HG02885 (cell line): ENCODE data around the gene PCP4.

Experiments
- ATAC-seq: cut with Tn5 transposase; IDR thresholded peaks from one replicate; pipeline ENCODE4 v1.9.1; 2021; ENCODE audit warnings: mild to moderate bottlenecking; ENCODE audit not compliant: unreplicated experiment, poor library complexity

The PCP4 gene

DNA sequence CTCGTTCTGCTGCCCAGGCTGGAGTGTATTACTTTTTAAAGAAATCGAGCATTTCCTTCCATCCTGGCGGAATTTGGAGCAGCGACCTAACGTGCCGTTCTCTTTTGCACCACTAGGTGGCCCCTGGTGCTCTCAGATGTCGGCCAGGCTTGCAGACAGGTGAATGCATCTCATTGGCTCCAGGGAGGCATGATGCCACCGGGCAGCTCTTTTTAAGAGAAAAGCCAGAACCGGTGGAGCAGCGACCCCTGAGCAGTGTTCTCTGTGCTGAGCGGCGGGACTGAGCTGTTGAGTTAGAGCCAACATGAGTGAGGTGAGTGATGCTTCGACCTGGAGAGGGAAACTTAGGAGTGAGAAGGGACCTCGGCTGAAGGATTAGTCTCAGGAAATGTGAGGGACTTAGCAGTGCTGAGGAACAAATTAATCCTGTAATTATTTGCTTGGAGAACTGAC, at the start of gene PCP4:
Gene PCP4, plus strand, starts transcription at position 241 of the 453 bp plus-strand sequence. Its CDS starts 64 bp downstream, at position 305.
- no peak for ATAC-seq

DNA sequence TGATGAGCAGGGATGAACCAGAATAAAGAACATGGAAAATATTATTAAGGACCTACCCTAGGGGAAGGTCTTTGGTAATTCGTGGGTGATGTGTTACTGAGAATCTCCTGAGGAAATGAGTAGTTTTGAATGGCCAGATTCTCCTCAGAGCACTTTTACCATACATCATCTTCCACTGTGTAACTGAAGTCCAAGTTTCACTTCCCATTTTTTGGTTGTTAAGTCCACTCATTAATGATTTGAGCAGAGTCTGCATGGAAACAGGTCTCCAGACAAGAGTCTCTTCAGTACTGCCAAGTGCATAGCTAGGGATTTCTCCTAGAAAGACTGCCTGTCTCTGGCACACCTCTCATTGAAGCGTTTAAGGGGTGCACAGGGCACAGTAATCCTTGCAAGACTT, 48.7 kb upstream of the PCP4 start:
- ATAC-seq = no peak

DNA sequence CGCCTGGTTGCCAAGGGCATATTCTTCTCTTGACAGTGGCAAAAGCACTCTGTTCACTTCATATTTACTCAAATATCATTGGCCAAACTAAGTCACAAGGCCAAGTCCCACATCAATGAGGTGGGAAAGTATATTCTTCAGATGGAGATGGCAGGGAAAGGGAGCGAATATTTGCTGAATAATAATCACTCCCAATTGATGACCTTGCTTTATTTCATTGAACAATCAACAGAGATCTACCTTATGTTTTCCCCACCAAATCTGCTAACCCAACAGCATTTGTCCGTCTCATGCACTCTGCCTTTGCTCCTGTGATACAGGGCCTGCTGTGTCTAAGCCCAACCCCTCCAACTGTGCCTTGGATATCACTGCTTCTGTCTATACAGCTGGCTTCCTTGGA, 45.2 kb upstream of the PCP4 start:
- ATAC-seq = no peak

DNA sequence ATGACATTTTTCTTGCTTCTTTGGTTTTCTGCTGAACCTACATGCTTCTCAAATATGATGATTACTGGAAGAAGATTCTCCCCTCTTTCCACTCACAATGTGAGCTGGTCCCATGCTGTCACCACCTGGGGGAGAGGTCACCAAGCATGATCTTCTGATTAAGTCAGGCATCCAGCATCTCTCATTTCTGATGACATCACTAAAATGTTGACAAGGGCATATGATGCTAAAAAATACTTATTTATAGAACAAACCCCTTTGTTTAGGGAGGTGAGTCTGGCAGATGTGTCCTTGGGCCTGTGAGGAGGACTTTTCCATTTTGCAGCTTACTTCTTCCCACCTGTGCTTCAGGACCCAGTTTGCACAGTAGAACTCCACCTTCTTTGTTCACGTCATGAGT, 42.0 kb upstream of the PCP4 start:
- no peak for ATAC-seq

DNA sequence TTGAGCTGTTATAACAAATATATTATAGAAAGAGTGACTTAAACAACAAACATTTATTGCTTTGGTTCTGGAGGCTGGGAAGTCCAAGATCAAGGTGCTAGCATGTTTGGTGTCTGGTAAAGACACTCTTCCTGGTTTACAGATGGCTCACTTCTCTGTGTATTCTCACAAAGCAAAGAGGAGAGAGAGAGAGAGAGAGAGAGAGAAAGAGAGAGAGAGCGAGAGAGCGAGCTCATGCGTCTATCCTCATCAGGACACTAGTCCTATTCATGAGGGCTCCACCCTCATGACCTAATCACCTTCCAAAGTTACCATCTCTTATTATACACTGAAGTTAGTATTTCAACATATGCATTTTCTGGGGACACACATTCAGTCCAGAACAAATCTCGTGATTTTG, 32.7 kb upstream of the PCP4 start:
- no peak for ATAC-seq

DNA sequence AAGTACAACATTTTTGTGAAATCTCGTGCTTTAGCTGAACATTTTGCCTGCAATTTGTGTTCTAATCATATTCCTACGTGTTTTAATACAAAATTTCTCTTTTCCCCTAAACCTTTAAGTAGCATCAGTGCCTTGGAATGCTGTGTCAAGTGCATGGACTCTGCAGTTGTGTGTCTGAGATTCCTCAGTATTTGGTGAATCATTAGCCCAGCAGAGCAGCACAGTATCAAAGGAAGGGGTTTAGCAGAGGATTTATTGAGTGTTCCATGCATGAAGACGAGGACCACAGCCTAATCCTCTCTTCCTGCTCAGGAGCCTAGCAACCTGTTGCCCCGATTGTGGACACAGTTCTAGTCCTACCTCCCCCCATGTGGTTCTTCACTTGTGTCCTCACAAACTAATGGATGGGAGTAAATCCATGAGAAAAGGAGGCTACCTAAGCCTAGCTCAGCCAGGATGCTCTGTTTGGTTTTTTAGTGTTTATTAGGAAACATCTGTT, 29.3 kb upstream of the PCP4 start:
- no peak for ATAC-seq

DNA sequence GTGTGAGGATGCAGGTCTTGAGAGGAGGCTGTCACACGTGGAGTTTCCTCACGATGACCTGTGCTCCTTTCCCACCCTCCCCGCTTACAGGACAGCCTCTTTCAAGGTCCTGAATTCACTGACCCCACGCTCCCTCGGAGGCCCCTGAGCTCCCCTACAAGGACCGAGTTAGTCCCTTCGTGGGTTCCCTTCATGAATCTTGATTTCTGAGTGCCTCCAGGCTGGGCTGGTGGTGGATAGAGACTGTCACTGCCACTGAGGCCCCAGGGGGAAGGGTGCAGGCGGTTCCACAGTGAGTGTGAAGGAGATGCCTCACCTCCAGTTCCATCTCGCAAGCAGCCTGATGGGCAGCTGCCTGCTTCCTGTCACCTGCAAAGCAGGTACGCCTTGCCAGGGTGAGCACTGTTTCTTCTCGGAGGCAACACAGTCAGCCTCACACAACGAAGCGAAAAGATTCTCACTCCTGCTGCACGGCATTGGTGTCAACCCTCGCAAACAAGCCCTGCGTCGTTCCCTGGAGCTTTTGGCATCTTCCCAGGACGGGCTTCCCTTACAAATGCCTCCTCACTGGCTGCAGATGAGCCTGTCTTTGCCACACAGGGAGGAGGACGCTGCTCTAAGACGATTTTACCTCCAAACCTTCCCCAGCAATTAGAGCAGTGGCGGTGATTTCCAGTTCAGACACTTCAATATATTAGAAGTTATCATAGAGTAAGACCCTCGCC, 26.7 kb upstream of the PCP4 start:
- ATAC-seq = no peak

DNA sequence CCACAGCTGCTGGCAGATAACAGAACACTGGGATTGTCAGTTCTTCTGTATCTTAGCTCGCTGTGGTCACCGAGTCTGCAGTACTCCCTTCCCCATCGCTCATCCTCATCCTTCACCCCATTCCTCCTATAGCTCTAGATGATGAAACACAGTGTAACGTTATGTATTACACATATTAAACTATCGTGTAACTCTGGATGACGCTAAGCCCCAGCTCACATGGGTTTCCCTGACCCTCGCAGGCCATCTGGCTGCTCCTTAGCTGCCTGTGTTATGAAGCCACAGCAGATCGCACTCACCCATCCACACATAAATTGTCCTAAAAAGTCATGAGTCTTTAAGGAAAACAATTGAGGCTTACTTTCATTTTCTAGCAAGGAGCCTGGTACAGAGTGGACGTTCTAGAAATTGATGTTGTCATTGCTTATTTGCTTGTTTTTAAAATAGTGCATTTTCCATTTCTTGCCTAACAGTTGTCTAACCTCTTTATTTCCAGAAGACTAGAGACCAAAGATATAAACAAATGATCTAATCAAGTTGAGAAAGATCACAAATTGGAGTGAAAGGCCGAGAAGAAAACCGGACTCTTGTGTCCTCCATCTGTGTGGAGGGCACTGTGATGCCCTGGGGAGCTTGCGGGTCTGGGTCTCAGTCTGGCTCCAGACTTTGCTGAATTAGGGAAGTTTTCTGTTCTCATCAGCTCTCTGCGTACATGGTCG, 24.3 kb upstream of the PCP4 start:
- ATAC-seq = no peak

DNA sequence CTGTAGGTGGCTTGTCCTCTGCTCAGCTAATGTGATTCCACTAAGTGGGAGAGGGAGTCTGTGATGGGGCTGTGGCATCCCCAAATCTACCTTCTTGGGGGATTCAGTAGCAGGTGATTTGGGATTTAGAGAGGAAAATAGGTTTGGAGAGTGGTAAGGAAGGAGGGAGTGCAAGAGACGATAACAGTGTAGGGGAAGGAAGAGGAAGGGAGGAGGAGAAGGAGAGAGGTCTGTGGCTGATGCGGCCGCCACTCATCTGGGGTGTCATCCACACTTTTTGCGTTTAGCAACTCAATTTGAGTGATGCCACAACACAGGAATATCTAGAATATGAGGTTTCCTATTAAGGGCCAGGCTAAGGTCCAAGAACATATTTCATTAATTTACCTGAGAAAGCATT, 23.8 kb upstream of the PCP4 start:
- ATAC-seq = no peak

DNA sequence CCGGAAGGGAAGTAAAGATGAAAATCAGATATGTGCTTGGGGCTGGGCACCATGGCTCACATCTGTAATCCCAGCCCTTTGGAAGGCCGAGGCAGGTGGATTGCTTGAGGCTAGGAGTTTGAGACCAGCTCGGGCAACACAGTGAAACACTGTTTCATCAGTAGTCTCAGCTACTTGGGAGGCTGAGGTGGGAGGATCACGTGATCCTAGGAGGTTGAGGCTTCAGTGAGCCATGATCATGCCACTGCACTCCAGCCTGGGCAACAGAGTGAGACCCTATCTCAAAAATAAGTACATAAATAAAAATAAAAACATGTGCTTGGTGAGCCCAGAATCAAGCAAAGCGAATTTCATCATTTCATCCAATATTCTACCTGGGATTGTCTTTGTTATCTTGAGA, 23.3 kb upstream of the PCP4 start:
- ATAC-seq = no peak

DNA sequence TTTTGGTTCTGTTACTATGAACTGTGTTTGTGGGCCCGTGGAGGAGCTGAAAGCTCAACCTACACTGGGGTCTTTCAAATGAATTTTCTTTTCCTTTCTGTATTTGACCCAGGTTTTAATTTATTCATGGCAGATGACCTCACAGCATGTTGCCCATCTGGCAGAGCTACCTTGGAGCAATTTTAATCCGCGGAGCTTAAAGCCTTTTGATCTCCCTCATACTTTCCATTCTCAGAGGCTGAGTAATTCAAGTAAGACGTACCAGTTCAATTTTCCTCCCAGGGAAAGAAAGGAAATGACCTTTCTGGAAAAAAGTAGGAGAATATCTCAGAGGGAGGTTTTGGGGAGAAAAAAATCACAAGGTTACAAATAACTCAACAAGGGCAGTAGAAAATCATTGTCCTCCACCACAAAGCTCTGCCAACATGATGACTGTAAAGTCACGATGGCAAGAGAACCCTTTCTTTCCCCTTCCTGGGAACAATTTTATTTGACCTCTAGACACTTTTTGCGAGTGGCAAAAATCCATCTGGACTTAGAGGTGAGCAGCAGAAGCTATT, 21.6 kb upstream of the PCP4 start:
- ATAC-seq = no peak

DNA sequence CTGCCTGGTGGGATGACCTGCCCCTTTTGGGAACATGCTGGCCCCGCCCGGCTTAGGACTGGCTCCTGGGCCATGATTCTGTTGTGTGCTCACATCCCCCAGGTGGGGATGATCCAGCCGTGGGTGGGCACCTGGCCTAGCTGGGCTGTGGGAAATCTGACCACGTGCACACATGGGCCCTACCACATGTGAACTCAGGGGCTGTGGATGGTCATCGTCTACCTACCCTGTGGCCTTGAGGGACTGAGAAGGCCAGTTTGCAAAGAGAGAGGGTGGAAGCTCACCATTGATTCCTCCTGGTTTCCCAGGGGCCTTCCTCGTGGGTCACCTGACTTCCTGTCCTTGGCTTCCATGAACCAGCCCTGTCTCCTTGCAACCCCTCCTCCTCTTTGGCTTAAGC, 19.4 kb upstream of the PCP4 start:
- ATAC-seq = no peak

DNA sequence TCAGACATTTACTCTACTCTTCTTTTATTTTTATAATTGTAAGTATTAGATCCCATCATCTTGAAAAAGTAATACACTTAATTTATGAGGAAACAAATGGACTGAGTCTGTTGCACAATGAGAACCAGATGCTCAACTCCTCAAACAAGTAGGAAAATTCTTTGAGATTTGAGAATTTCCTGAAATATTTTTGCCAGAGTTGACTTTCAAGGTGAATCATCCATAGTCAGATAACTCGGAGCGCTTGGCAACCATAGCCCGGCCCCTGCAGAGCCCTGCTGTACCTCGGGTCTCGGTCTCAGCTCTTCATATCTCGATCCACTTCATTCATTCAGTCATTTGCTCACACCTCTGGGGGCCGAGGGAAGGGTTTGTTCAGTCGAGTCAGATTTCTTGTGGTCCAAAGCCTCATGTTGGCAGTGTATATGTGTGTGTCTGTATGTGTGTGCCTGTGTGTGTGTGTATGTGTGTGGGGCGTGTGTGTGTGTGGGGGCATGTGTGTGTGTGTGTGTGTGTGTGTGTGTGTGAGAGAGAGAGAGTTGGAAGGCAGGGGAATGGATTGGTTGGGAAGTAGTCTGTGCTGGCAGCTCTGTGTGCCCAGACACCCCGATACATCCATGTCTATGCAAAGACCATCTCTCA, 18.1 kb upstream of the PCP4 start:
- no peak for ATAC-seq

DNA sequence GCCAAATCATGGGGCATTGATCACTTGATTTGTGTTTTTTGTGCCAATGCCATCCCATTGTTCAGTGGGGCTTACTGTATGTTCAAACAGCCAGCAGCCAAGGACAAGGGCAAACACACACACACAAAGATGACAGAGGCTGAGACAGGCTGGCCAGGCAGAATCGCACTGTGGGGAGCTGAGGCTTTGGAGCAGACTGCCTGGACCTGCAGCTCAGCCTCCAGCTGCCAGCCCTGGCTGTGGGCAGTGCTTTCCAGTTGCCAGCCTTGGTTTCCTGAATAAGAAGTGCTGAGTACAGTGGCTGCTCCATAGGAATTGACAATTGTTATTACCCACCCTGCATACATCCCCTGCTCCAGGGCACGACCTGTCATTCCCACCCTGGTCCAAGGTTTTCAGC, 16.9 kb upstream of the PCP4 start:
- no peak for ATAC-seq

DNA sequence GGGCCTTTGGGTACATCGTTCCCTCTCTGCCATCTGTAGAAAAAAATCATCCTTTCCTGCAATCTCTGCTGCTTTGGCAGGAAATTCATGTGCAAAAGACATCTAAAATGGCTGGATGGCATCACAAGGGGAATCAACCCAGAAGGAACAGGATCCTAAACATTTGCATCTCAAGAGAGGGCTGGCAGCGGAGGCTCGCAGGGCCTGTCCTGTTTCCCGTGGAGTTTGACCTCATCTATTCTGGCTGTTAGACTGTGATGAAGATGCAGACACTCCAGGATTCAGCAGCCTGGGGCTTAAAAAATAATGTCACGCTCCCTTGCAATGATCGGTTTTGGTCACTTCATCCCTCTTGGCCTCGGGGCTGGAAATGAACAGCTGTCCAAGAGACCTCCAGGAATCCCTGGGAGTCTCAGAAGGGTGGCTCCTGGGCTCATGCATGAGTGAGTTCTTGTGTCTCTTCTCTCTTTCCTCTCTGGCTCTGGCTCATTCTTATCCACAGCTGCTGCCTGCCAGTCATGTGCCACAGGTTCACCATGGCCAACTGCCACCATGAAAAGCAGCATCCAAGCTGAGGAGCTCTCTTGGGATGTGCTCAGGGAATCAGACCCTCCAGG, 16.1 kb upstream of the PCP4 start:
- ATAC-seq = no peak

DNA sequence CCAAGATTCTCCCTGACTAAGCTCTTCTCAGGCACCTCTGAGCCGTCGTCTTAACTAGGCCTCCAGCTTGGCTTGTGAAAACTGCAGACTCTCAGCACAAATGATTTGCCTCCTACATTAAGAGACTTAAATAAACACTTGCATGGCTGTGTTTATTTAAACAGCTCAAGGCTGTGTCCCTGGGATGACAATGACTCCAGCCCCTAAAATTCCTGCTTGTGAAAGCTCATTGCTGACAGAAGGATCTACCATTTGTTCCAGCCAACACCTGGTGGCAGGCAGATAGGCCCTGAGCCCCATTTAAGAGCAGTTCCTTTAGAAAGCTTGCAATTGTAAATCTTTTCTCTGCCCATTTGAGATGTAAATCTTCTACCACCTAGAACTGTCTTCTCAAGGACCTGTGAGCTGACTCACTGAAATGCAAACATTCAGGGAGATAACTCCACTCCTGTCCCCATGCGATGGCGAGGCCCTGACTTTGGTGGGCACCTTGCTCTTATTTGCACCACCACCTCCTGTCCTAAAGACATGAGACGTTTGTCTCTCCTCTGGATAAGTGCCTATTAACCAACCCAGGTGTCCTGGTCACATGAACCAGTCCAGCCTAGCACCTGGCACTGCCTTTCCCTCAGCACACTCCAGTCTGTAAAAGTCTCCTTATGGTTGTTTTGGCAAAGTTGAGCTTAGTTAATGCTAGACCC, 15.1 kb upstream of the PCP4 start:
- no peak for ATAC-seq

DNA sequence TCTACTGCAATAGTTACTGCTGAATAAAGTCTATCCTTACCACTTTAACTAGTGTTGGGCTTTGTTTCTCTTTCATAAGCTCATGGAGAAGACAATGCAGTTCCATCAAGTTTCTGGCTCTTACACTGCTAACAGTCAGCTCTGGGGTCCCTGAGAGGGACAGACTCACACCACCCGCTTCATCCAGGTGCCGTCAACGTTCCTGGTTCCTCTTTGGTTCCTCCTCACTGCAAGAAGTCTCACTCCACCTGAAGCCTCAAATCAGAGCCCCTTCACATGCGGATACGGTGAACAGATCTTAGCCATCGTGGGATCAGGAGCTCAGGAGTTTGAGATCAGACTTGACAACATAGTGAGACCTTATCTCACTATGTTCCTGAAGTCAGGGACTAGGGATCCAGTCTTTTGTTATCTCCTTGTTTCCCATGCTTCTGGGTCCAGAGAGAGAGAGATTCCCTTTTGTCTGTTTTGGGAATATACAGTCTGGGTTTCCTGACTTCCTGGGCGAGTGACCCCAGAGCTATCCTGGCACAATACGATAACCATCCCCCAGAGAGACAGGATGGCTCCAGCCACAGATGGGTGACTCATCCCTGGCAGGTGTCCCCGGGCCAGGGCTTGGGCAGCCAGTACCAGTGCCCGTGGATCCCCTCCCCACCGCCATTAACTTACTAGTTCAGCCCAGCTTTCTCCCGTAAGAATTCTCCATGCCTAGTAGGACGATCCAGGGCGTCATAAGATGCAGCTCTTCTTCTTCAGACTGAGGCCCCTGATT, 14.3 kb upstream of the PCP4 start:
- no peak for ATAC-seq

DNA sequence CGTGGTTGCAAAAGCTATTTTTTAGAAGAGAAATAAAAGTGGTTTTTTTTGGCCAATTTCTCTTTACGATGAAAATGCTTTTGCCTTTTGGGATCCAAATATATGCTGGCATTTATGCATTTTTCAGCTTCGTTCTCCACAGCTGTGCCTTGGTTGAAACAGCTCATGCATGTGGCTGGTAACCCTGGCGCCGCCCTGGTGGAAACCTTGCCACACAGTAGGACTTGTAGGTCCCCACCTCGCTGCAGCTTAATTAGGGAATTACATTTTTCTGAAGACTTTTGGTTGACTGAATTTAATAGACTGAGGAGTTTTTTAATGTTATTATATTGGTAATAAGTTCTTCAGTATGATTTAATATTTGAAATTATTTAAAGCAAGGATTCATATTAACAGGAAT, 12.7 kb upstream of the PCP4 start:
- no peak for ATAC-seq

DNA sequence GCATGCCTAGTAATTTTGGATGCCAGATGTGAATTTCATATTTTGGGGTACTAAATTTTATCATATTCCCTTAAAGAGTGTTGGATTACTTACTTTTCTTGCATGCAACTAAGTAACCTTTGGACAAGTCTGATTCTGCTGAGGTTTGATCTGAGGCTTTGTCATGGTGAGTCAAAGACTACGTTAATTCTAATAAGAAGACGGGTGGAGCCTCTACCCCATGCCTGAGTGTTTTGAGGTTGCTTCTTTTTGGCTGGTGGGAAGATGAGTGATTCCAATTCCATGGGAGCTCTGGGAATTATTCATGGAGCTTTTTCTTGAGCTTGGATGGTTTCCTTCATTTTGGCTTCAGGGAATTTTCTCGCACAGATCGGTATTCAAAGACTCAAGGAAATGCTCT, 11.6 kb upstream of the PCP4 start:
- ATAC-seq = no peak
